ENCODE measurements around the gene CITED2.

DNA sequence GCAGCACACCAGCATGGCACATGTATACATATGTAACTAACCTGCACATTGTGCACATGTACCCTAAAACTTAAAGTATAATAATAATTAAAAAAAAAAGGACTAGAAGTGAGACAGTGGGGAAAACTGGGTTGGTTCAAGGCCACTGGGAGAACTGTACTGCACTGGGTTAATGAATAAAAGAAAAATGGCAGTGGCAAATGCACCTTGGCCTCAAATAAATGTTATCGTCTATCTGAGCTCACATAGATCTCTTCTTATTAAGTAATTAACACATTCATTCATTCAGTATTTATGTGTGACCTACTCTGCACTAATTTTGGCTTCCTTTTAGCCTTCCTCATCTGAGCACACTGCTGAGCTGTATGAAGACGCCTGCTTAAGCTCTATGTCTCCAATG is 17.5 kb downstream of the CITED2 start:
- TF ChIP-seq POLR2A (IDR thresholded peaks at IDR 0.05; ENCODE audit: extremely low read depth, insufficient read length) (no peak), MYC (IDR thresholded peaks at IDR 0.05; ENCODE audit: low read depth, low read length) (no peak)
- TF ChIP-seq, protein P1, sequence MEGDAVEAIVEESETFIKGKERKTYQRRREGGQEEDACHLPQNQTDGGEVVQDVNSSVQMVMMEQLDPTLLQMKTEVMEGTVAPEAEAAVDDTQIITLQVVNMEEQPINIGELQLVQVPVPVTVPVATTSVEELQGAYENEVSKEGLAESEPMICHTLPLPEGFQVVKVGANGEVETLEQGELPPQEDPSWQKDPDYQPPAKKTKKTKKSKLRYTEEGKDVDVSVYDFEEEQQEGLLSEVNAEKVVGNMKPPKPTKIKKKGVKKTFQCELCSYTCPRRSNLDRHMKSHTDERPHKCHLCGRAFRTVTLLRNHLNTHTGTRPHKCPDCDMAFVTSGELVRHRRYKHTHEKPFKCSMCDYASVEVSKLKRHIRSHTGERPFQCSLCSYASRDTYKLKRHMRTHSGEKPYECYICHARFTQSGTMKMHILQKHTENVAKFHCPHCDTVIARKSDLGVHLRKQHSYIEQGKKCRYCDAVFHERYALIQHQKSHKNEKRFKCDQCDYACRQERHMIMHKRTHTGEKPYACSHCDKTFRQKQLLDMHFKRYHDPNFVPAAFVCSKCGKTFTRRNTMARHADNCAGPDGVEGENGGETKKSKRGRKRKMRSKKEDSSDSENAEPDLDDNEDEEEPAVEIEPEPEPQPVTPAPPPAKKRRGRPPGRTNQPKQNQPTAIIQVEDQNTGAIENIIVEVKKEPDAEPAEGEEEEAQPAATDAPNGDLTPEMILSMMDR (IDR thresholded peaks at IDR 0.05; ENCODE audit: low read depth, low read length) = no peak

All from NB4 (cell line).